ENCODE measurements around the gene FADS3. TPM values are rescaled to one million over a fixed set of nuclear protein-coding genes. Genes with fewer than 3 reads are reported as not detected.

Gene FADS3
- polyA plus RNA-seq, 1 donor = 9.1 TPM

- no peak for DNase-seq
- no peak overlapping the region for H3K27ac ChIP-seq (ENCODE audit: low read length)
Observed at GRCh38 chr11:61870541-61871031, 20.8 kb downstream of the FADS3 start.

GRCh38 chr11:61869708-61870451, 21.5 kb downstream of the FADS3 start:
- H3K27ac ChIP-seq (ENCODE audit: low read length) = no peak overlapping the region
- H3K36me3 ChIP-seq (ENCODE audit: control insufficient read depth, insufficient read depth, low read length) = peaks cover 3% of the 10 kb centered on the region
- no CpG with 5 or more reads among the region's 21 CpGs for WGBS (ENCODE audit: insufficient coverage, low lambda C conversion rate)
- H3K4me1 ChIP-seq (ENCODE audit: control insufficient read depth, insufficient read depth, low read length) = peaks cover 11% of the 10 kb centered on the region
- H3K4me3 ChIP-seq (ENCODE audit: low read length) = no peak overlapping the region
- DNase-seq = peak in 1 of 2 donors; percentile 58
- H3K27me3 ChIP-seq (ENCODE audit: control insufficient read depth, insufficient read depth, low read length) = peaks cover 14% of the 10 kb centered on the region
- H3K9me3 ChIP-seq (ENCODE audit: control insufficient read depth, low read depth, low read length) = no peaks in the 10 kb centered on the region

More at GRCh38 chr11:61870541-61871031, 20.8 kb downstream of the FADS3 start:
- Histone ChIP-seq H3K4me1 (ENCODE audit: control insufficient read depth, insufficient read depth, low read length) (peaks cover 11% of the 10 kb centered on the region), H3K36me3 (ENCODE audit: control insufficient read depth, insufficient read depth, low read length) (no peaks in the 10 kb centered on the region), H3K27me3 (ENCODE audit: control insufficient read depth, insufficient read depth, low read length) (peaks cover 14% of the 10 kb centered on the region), H3K9me3 (ENCODE audit: control insufficient read depth, low read depth, low read length) (no peaks in the 10 kb centered on the region), H3K4me3 (ENCODE audit: low read length) (no peak overlapping the region)
- WGBS (ENCODE audit: insufficient coverage, low lambda C conversion rate) = no CpG with 5 or more reads among the region's 10 CpGs

- no CpG with 5 or more reads among the region's 4 CpGs for WGBS (ENCODE audit: insufficient coverage, low lambda C conversion rate)
Observed at GRCh38 chr11:61869429-61869707, 22.0 kb downstream of the FADS3 start.

GRCh38 chr11:61868571-61869428, 22.5 kb downstream of the FADS3 start:
- Histone ChIP-seq H3K27ac (ENCODE audit: low read length) (no peak overlapping the region), H3K36me3 (ENCODE audit: control insufficient read depth, insufficient read depth, low read length) (peaks cover 3% of the 10 kb centered on the region), H3K9me3 (ENCODE audit: control insufficient read depth, low read depth, low read length) (no peaks in the 10 kb centered on the region), H3K4me3 (ENCODE audit: low read length) (no peak overlapping the region), H3K4me1 (ENCODE audit: control insufficient read depth, insufficient read depth, low read length) (peaks cover 11% of the 10 kb centered on the region), H3K27me3 (ENCODE audit: control insufficient read depth, insufficient read depth, low read length) (peaks cover 14% of the 10 kb centered on the region)
- no CpG with 5 or more reads among the region's 14 CpGs for WGBS (ENCODE audit: insufficient coverage, low lambda C conversion rate)
- DNase-seq = peak in 1 of 2 donors; percentile 20

More at GRCh38 chr11:61869429-61869707, 22.0 kb downstream of the FADS3 start:
- no peak overlapping the region for H3K4me3 ChIP-seq (ENCODE audit: low read length)
- H3K36me3 ChIP-seq (ENCODE audit: control insufficient read depth, insufficient read depth, low read length) = peaks cover 3% of the 10 kb centered on the region
- H3K9me3 ChIP-seq (ENCODE audit: control insufficient read depth, low read depth, low read length) = no peaks in the 10 kb centered on the region
- DNase-seq = peak in 1 of 2 donors; percentile 19
- peaks cover 14% of the 10 kb centered on the region for H3K27me3 ChIP-seq (ENCODE audit: control insufficient read depth, insufficient read depth, low read length)
- H3K4me1 ChIP-seq (ENCODE audit: control insufficient read depth, insufficient read depth, low read length) = peaks cover 11% of the 10 kb centered on the region
- no peak overlapping the region for H3K27ac ChIP-seq (ENCODE audit: low read length)

- H3K4me1 ChIP-seq (ENCODE audit: control insufficient read depth, insufficient read depth, low read length) = peaks cover 11% of the 10 kb centered on the region
- H3K27ac ChIP-seq (ENCODE audit: low read length) = no peak overlapping the region
- H3K27me3 ChIP-seq (ENCODE audit: control insufficient read depth, insufficient read depth, low read length) = peaks cover 8% of the 10 kb centered on the region
- H3K4me3 ChIP-seq (ENCODE audit: low read length) = no peak overlapping the region
- no CpG with 5 or more reads among the region's 6 CpGs for WGBS (ENCODE audit: insufficient coverage, low lambda C conversion rate)
- no peak for DNase-seq
- no peaks in the 10 kb centered on the region for H3K9me3 ChIP-seq (ENCODE audit: control insufficient read depth, low read depth, low read length)
- H3K36me3 ChIP-seq (ENCODE audit: control insufficient read depth, insufficient read depth, low read length) = peaks cover 3% of the 10 kb centered on the region
Observed at GRCh38 chr11:61866958-61867343, 24.4 kb downstream of the FADS3 start.

GRCh38 chr11:61866231-61866957, 25.0 kb downstream of the FADS3 start:
- WGBS (ENCODE audit: insufficient coverage, low lambda C conversion rate) = no CpG with 5 or more reads among the region's 18 CpGs
- Histone ChIP-seq H3K9me3 (ENCODE audit: control insufficient read depth, low read depth, low read length) (no peaks in the 10 kb centered on the region), H3K4me1 (ENCODE audit: control insufficient read depth, insufficient read depth, low read length) (peaks cover 9% of the 10 kb centered on the region), H3K4me3 (ENCODE audit: low read length) (no peak overlapping the region), H3K27ac (ENCODE audit: low read length) (no peak overlapping the region), H3K36me3 (ENCODE audit: control insufficient read depth, insufficient read depth, low read length) (peaks cover 3% of the 10 kb centered on the region), H3K27me3 (ENCODE audit: control insufficient read depth, insufficient read depth, low read length) (peaks cover 5% of the 10 kb centered on the region)
- DNase-seq = no peak

GRCh38 chr11:61864814-61865775, 26.2 kb downstream of the FADS3 start:
- H3K27me3 ChIP-seq (ENCODE audit: control insufficient read depth, insufficient read depth, low read length) = no peaks in the 10 kb centered on the region
- H3K4me1 ChIP-seq (ENCODE audit: control insufficient read depth, insufficient read depth, low read length) = peaks cover 4% of the 10 kb centered on the region
- WGBS (ENCODE audit: insufficient coverage, low lambda C conversion rate) = no CpG with 5 or more reads among the region's 20 CpGs
- DNase-seq = no peak
- no peak overlapping the region for H3K27ac ChIP-seq (ENCODE audit: low read length)
- H3K36me3 ChIP-seq (ENCODE audit: control insufficient read depth, insufficient read depth, low read length) = peaks cover 3% of the 10 kb centered on the region
- H3K4me3 ChIP-seq (ENCODE audit: low read length) = no peak overlapping the region
- no peaks in the 10 kb centered on the region for H3K9me3 ChIP-seq (ENCODE audit: control insufficient read depth, low read depth, low read length)

- no peak overlapping the region for H3K27ac ChIP-seq (ENCODE audit: low read length)
- DNase-seq = no peak
- H3K27me3 ChIP-seq (ENCODE audit: control insufficient read depth, insufficient read depth, low read length) = no peaks in the 10 kb centered on the region
- no peaks in the 10 kb centered on the region for H3K9me3 ChIP-seq (ENCODE audit: control insufficient read depth, low read depth, low read length)
- WGBS (ENCODE audit: insufficient coverage, low lambda C conversion rate) = no CpG with 5 or more reads among the region's 13 CpGs
- no peak overlapping the region for H3K4me3 ChIP-seq (ENCODE audit: low read length)
- peaks cover 3% of the 10 kb centered on the region for H3K36me3 ChIP-seq (ENCODE audit: control insufficient read depth, insufficient read depth, low read length)
- no peaks in the 10 kb centered on the region for H3K4me1 ChIP-seq (ENCODE audit: control insufficient read depth, insufficient read depth, low read length)
Observed at GRCh38 chr11:61863548-61864081, 27.7 kb downstream of the FADS3 start.

- no CpG with 5 or more reads among the region's 18 CpGs for WGBS (ENCODE audit: insufficient coverage, low lambda C conversion rate)
- no peak overlapping the region for H3K27ac ChIP-seq (ENCODE audit: low read length)
- H3K4me1 ChIP-seq (ENCODE audit: control insufficient read depth, insufficient read depth, low read length) = no peaks in the 10 kb centered on the region
- no peaks in the 10 kb centered on the region for H3K27me3 ChIP-seq (ENCODE audit: control insufficient read depth, insufficient read depth, low read length)
- no peak for DNase-seq
- no peak overlapping the region for H3K4me3 ChIP-seq (ENCODE audit: low read length)
- H3K9me3 ChIP-seq (ENCODE audit: control insufficient read depth, low read depth, low read length) = no peaks in the 10 kb centered on the region
- H3K36me3 ChIP-seq (ENCODE audit: control insufficient read depth, insufficient read depth, low read length) = peaks cover 3% of the 10 kb centered on the region
Observed at GRCh38 chr11:61862714-61863547, 28.4 kb downstream of the FADS3 start.

Measured in large intestine (tissue), 3 donors.